HG03045 (cell line): ENCODE results near the gene RNF207.

Source experiments
- ATAC-seq: cut with Tn5 transposase; IDR thresholded peaks from one replicate; pipeline ENCODE4 v1.9.1; 2021; ENCODE audit warnings: mild to moderate bottlenecking, moderate library complexity; ENCODE audit not compliant: unreplicated experiment

The RNF207 gene

DNA sequence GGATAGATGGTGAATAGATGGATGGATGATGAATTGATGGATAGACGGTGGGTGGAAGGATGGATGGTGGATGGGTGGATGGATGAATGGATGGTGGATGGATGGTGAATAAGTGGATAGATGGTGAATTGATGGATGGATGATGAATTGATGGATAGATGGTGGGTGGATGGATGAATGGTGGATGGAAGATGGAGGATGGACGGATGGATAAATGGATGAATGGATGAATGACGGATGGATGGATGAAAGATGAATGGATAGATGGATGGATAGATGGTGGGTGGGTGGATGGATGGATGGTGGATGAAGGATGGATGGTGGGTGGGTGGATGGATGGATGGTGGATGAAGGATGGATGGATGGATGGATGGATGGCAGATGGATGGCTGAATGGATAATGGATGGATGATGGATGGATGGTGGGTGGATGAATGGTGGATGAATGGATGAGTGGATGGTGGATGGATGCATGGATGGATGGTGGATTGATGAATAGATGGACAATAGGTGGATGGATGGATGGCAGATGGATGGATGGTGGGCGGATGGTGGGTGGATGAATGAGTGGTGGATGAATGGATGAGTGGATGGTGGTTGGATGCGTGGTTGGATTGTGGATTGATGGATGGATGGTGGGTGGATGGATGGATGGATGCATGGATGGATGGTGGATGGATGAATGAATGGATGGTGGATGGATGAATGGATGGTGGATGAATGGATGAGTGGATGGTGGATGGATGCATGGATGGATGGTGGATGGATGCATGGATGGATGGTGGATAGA is 31.1 kb upstream of the RNF207 start:
- no peak for ATAC-seq

DNA sequence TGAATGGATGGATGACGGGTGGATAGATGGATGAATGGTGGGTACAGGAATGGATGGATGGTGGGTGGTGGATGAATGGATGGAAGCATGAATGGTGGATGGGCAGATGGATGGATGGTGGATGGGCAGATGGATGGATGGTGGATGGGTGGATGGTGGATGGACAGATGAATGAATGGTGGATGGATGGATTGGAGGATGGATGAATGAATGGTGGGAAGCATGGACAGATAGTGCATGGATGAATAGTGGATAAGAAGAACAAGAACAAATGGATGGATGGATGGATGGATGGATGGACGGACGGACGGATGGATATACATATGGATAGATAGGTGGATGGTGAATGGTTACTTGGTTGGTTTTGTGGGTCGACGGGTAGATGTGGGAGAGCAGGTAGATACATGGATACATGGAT is 30.5 kb upstream of the RNF207 start:
- ATAC-seq = no peak

DNA sequence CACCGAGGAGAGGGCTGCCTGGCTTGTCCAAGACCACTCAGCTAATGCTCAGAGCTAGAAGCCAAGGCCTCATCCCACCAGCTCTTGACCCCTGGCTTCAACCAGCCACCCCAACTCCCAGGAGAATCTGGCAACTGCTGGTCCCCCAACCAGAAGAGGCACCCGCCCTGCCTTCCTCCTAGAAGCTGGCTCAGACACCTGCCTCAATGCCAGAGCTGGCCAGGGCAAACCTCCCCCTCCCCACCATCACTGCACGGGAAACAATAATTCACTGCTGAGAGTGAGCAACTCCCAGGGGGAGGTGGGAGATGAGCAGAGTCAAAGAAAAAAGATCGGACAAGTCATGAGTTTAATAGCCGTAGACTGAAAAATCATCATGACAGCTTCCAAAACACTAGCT is 29.1 kb upstream of the RNF207 start:
- ATAC-seq = no peak

DNA sequence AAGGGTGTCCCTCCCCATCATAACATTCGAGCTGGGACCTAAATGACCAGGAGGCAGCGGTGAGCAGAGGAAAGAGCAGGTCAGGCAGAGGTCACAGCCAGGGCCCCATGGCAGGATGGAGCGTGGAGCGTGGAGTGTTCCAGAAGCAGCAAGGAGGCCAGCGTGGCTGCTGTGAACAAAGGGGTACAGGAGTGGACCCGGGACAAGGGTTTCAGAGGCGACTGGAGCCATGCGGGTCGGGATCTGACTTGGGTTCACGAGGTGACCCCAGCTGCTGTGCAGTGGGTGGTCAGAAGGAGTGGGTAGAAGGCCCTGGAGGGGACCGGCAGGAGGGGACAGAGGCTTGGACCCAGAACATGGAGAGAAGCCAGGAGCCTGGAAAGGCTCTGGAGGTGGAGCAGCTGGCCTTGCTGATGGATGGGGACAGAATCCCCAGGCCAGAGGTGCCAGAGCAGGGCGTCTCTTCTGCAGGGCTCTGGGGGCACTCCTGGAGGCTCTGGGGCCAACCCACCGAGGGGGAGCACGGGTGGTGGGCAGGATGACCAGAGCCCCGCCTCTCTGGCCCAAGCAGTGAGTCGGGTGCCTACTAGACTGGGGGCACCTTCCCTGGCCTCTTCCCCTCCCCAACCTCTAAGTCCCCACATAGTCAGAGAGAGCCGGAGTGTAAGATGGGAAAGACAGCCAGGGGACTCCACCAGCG is 28.1 kb upstream of the RNF207 start:
- no peak for ATAC-seq

DNA sequence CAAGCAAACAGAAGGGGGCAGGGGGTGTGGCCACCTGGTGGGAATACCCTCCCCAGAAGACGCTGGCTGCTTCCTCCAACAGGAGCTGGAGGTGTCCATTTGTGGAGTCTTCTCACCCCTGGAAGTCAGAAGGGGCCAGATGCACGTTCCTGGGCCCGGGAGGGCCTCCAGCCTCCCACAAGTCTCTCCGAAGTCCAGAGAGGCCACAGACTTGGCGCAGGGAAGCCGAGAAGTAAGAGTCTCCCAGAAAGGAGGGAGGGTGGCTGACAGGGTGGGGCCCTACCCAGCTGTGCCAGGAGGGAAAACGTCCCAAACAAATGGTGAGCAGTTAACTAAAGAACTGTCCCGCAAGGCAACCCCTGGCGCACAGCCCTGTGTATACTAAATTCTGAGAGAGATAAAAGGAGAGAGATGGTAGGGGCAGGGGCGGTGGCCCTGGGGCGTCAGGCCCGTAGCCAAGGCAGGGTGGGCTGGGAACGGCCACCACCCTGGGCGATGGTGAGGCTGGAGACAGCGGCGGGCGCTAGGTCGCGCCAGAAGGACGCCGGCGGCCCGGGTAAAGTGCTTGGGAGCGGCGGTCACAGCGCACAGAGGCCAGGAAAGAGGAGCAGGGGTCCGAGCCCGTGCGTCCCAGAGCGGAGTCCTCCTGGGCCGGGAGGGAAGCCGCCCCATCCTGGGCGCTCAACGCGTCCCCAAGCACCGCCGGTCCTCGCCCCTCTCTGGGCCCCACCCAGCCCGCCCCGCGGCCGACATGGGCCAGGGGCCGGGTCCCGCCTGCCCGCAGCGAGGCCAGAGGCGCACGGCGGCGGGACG is 27.0 kb upstream of the RNF207 start:
- no peak for ATAC-seq

DNA sequence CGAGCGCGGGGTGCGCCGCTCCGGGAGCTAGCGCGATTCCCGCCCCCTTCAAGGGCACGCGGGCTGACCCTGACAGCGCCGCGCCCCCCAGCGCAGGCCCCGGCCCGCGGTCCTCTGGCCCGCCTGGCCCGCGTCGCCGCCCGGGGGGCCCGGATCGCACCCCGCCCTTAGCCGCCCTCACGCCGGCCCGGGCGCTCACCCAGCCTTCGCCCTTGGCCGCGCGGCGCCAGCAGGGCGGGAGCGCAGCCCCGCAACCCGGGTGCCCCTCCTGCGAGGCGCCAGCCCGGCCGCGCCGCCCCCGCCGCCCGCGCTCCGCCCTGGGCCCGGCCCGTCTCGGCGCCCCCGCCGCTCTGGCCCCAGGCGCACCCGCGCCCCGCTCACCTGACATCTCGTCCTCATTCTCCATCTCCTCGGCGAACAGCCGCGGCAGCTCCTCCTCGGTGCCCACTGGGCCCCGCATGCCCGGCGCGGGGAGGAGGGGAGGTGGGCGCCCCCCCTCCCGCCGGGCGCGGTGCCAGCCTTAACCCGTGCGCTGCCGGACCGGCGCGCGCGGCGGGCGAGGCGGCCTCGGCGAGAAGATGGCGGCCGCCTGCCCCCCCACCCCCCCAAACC is 26.2 kb upstream of the RNF207 start:
- ATAC-seq = no peak

DNA sequence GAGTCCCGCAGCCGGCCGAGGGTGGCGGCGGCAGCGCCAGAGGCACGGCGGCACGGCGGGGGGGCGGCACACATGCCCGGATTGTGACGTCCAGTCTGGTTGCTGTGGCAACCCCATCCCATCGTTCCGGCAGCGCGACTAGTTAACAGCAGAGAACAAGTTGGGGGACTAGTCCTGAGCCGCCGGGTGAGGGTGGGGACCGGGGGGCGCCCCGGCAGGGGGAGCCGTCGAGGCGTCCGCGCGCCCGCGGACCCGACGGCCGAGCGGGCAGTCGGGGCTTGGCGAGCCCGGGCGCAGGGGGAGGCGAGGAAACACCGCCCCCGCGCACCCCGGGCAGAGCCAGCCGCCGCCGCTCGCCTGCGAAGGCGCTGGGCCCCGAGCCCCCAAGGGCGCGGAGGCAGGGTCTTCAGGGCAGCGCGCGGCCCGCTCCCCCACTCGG is 25.6 kb upstream of the RNF207 start, which contains the start of gene CHD5:
CHD5 (minus strand) TSS at position 54 of the 439 bp plus-strand sequence. CDS start 298 bp downstream, outside the sequence.
- ATAC-seq = no peak

DNA sequence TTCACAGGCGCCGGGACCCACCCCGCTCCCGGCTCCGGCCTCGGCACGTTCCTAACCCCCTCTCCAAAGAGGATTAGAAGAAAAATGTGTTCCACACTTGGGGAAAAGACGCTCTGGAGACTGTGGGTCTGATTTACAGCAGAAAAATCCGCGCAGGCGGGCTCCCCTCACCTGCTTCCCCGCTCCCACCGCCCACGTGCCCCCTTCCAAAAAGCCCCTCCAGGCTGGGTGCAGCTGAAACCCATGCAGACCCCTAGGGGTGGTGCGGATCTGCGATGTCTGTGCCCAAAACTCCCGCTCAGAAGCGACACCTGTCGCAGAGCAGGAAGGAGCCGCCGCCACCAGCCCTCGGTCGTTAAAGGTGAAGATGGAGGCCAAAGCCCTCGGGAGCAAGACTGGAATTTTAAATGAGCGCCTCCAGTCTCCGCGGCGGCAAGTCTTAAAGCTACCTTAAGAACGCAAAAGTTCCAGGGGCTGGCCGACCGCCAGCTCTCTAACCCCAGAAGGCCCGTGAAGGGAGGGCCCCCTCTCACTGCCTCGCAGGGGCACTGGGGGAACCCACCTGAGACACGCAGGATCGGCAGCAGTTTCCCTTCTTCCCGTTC is 25.1 kb upstream of the RNF207 start:
- ATAC-seq = no peak

DNA sequence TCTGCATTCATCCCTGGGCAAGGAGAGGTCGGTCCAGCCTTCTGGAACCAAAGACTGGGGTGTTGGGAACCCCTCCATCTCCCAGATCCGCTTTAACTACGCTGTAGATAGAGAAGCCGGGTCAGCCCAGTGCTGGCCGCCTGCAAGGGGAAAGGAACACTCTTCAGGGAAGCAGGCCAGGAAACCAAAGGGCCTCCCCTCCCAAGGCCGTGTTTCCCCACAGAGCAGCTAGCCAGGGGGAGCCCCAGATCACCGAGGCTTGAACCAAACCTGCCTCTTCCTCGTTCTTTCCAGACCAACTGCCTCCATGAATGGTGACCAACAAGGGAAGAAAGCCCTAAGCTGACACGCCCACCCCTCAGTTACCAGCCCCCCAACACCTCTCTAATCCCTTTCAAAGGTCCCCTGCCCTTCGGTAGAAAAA is 24.6 kb upstream of the RNF207 start:
- no peak for ATAC-seq

DNA sequence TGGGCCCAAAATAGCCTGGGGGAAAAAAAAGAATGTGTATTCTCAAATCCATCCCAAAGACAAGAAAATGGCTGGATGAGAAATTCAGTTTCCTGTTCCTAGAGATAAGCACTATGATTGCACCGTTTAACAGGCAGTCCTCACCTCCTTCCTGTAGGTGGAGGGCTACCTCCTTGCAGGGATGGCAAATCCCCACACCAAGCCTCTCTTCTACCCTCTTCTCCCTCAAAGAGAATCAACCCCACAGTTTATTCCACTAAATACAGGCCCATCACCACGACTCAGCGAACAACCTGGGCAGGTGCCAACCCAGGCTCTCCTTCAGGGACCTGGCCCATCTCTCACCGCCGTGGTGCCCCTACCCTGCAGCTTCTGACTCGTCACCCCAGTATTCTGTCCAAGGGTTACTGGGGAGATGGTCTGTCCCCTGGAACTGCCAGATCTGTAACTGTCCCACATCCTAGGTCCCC is 22.4 kb upstream of the RNF207 start:
- ATAC-seq = no peak

DNA sequence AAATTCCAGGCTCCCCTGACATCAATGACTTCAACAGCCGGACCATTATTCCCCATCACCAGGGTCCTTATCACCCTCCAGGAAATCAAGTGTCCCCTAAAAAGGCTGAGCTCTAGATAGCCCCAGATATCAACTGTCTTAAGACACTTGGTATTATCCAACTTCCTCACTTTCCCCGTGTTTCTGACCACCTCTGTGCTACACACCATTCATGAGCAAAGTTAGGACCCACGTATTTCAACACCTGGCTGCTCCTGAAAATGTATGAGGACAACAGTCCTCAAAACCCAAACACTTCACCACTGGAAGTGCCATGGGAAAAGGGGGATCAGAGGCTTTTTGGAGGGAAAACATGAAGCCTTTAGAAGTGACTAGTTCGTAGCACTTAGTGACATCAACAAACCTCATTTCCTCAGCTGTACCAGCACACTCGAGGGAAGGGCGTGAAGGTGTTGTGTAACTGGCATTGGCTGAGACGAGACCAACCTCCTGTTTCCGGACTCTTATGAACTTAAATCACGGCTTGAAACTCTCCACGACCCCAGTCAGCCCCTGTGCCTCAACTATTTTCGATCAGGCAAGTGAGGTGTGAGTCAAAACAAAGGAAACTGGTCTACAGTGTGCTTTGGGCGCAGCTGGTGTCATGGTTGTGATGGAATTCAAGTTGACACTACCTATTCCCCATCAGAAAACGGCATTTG is 21.7 kb upstream of the RNF207 start:
- no peak for ATAC-seq

DNA sequence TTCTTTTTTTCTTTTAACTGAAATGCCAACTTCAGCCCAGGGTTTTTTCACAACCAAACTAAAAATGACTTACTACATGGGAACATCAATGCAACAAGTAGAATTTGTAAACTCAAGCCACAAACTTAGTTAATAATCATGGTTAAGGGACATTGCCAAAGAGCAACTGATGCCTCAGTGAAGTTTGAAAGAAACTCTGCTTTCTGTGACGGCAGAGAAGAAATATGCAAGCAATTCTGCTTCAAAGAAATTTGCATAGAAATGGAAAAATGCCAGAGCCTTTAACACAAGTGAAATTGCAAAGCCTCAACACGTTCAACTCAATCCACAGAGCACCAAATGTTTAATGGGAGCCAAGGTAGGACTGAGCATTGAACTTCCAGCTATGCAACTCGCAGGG is 20.8 kb upstream of the RNF207 start:
- no peak for ATAC-seq

DNA sequence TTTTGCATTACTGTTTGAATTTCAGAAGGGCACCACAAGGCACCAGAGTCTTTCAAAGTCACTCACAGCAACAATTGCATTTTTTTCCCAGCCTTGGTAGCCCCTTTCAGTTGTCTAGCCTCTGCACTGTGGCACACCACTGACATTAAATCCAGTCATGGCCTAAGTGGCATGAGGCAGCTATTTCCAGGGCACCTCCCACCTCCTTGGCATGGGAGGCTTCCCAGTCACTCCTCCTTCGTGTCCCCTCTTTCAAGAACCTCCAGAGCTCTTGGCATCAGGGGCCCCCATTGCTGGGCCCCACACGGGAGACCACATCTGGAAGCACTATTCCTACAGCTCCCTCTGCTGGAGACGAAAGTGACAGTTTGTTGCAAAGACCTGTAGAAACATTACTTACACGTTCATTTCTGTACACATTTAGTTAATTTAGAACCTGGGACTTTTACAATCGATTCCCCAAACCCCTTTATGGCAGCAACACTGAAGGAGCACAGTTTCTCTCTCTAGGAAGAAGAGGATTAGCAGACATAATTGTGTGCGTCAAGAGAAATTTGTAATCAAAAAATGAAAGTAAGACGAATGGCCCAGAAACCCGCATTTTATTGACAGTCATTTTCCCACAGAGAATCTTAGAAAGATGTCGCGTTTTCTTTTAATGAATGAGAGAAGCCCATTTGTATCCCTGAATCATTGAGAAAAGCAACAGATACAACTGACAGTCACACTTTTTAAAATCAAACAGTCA is 20.1 kb upstream of the RNF207 start:
- ATAC-seq = no peak

DNA sequence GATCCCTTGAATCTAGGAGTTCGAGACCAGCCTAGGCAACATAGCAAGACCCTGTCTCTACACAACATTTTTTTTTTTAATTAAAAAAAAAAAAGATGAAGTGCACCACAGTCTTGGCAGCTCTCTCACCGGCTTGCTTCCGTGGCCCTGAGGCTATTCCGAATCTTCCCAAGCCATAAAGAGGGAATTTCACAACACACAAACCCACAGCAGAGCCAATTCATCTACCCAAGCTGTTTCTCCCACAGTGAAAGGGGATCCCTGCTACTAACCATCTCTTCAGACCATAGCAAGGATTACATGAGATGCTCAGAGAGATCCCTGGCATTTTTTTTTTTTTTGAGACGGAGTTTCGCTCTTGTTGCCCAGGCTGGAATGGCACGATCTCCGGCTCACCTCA is 17.5 kb upstream of the RNF207 start:
- ATAC-seq = no peak

DNA sequence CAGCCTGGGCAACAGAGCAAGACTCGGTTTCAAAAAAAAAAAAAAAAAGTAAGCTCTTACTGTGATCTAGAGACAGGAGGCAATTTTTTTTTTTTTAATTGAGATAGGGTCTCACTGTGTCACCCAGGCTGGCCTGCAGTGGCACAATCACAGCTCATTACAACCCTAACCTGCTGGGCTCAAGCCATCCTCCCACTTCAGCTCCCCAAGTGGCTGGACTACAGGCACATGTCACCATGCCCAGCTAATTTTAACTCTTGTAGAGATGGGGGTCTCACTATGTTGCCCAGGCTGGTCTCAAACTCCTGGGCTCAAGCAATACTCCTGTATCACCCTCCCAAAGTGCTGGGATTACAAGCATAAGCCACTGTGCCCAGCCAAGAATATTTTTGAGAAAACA is 14.0 kb upstream of the RNF207 start:
- no peak for ATAC-seq

DNA sequence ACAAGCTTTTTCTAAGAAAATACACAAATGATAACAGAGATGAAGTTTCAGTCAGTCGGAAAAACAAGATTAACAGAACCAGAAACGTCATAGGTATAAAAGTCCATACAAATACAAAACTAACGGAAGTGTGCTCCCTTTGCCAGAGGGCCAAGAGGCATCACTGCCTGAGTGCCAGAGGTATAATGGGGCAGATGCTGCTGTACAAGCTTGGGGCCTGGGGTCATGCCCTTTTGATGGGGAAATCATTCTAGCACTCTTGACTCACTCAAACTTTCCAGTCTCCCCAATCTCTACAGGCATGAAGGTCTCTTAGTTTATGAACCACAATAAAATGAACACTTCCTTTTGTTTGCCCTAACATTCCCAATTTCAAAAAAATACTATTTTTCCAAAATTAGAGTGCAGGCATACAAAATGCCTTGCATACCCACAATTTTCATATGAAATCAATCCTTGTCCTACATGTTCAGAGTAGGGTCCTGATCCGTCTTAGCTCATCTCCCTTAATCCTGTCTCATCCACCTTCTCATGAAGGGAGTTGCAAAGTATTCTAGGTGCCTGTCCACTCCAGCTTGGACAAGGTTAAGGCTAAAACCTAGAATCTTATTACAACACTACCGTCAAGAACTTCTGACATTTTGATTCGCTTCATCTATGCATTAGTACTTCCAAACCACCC is 8.0 kb upstream of the RNF207 start:
- no peak for ATAC-seq

DNA sequence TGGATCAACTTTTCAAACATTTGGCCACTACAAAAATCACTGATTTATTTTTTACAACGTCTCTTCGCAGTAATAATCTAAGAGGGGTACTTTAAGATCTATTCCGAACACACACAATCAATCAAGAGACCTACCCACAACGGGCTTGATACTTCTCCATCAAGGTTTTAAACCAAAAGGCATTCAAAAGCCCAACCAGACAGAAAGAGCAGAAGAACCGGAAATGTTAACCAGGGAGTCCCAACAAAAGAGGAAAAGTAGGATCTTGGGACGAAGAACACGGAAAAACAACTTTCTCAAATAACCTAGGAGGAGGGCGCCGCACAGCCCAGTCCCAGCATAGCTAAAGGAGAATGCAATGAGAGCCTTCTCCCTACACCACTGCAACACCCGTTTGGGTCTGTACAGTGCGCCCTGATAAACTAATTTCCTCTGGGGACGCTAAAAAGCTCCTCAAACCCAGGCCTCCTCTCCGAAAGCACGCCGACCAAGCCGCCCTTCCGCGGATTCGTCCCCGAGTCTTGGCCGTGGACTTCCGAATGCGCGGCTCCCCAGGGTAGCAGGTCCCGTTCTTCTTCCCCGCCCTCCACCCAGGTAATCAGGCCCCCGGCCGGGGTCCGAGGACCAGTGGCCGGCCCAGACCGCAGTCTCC is 7.1 kb upstream of the RNF207 start:
- peak; percentile 28 for ATAC-seq
